GM12878 (cell line): ENCODE data around the gene VEPH1. TPM values are rescaled to one million over a fixed set of nuclear protein-coding genes. Genes with fewer than 3 reads are reported as not detected.

Experiments
- ATAC-seq: fragments of 200-7000 bp; cut with Tn5 transposase; 3 replicates; pipeline ENCODE4 v1.9.1; 2020; ENCODE audit warnings: mild to moderate bottlenecking, moderate library complexity
- BruUV-seq: library from RNA; stranded (reverse); fragments of 400-500 nt; replicated peaks from 2 replicates; lab custom pipeline; 2021; lab: Mats Ljungman, UMichigan
- CTCF ChIA-PET: fragments of 300-600 bp; sonication (Branson Sonifier 250); formaldehyde crosslinking; extraction: SDS; loops from one replicate; lab custom pipeline; 2021; ENCODE audit warnings: inconsistent platforms; lab: Yijun Ruan, JAX
- POLR2A ChIA-PET: fragments of 350-600 bp; formaldehyde crosslinking; extraction: SDS; loops from one replicate; lab custom pipeline; 2021; ENCODE audit warnings: inconsistent platforms; lab: Charles Lee
- RAD21 ChIA-PET: fragments of 300-600 bp; sonication (Branson Sonifier 250); formaldehyde crosslinking; loops from one replicate; lab custom pipeline; 2023; ENCODE audit warnings: antibody characterized with exemption; ENCODE audit not compliant: unreplicated experiment; lab: Charles Lee
- SMC1A ChIA-PET: fragments of 300-600 bp; sonication (Branson Sonifier 250); formaldehyde crosslinking; loops from one replicate; lab custom pipeline; 2023; ENCODE audit not compliant: unreplicated experiment, uncharacterized antibody; lab: Charles Lee
- DNase-seq: peaks from one replicate; pipeline ENCODE4 v3.0.0-alpha.2; 2011; ENCODE audit warnings: low read depth, low spot score
- FAIRE-seq: peaks from 3 replicates; lab custom pipeline; 2011; peaks lifted over from hg19 to GRCh38; lab: Jason Lieb, UNC
- H2AFZ ChIP-seq: 2 replicates; pipeline ENCODE4 v1.6.0; 2011; ENCODE audit warnings: low read depth, low read length, control low read depth; ENCODE audit not compliant: control insufficient read depth
- H3K27ac ChIP-seq: 2 replicates; pipeline ENCODE4 v1.5.1; 2011; ENCODE audit warnings: control low read depth; ENCODE audit not compliant: control insufficient read depth, insufficient read depth
- H3K27me3 ChIP-seq, 2 experiments: replicated peaks in 1 of 2; 2 replicates each; pipeline versions ENCODE4 v1.6.0 to v1.6.1; 2011; ENCODE audit warnings: low read length in 1 of 2; ENCODE audit not compliant: control insufficient read depth in 2 of 2, insufficient read depth in 2 of 2
- H3K36me3 ChIP-seq, 2 experiments: 2 replicates each; pipeline ENCODE4 v1.5.1; 2011; ENCODE audit warnings: low read length in 1 of 2; ENCODE audit not compliant: control insufficient read depth in 2 of 2, insufficient read depth in 2 of 2
- H3K4me1 ChIP-seq: 2 replicates; pipeline ENCODE4 v1.6.1; 2011; ENCODE audit warnings: mild to moderate bottlenecking, low read length, moderate library complexity, mixed read lengths; ENCODE audit not compliant: control insufficient read depth, insufficient read depth
- H3K4me2 ChIP-seq: 2 replicates; pipeline ENCODE4 v1.6.0; 2011; ENCODE audit warnings: control low read depth; ENCODE audit not compliant: control insufficient read depth, insufficient read depth
- H3K4me3 ChIP-seq: fragments of 200-600 bp; sonication (generic); 2 replicates; pipeline ENCODE4 v1.5.1; 2016
- H3K79me2 ChIP-seq: 2 replicates; pipeline ENCODE4 v1.6.0; 2011; ENCODE audit warnings: low read length; ENCODE audit not compliant: control insufficient read depth, insufficient read depth
- H3K9ac ChIP-seq: 2 replicates; pipeline ENCODE4 v1.8.0; 2011; ENCODE audit warnings: low read length, control low read depth, mixed read lengths; ENCODE audit not compliant: control insufficient read depth, insufficient read depth
- H3K9me3 ChIP-seq: replicated peaks from 3 replicates; pipeline ENCODE4 v1.5.1; 2011; ENCODE audit warnings: mild to moderate bottlenecking, low read length; ENCODE audit not compliant: control insufficient read depth, insufficient read depth
- H4K20me1 ChIP-seq: 2 replicates; pipeline ENCODE4 v1.6.0; 2011; ENCODE audit not compliant: control insufficient read depth, insufficient read depth
- EGR1 ChIP-seq, 2 experiments: IDR thresholded peaks; 1 replicate in 1 of 2; 2 replicates in 1 of 2; pipeline ENCODE4 v1.6.1; 2011 to 2012; ENCODE audit warnings: low read depth in 2 of 2, low read length in 2 of 2, borderline replicate concordance in 1 of 2, mild to moderate bottlenecking in 1 of 2, moderate library complexity in 1 of 2
- FOXK2 ChIP-seq: fragments of 450-650 bp; IDR thresholded peaks from 2 replicates; pipeline ENCODE4 v1.6.1; 2017; ENCODE audit warnings: mild to moderate bottlenecking, moderate library complexity
- HCFC1 ChIP-seq: fragments of 150-350 bp; IDR thresholded peaks from 2 replicates; pipeline ENCODE4 v1.6.1; 2014; ENCODE audit warnings: low read length
- IKZF1 ChIP-seq: fragments of 450-650 bp; conservative IDR thresholded peaks from 2 replicates; pipeline ENCODE4 v1.6.1; 2017; ENCODE audit warnings: antibody characterized with exemption, mild to moderate bottlenecking
- KAT2A ChIP-seq: conservative IDR thresholded peaks from 2 replicates; pipeline ENCODE4 v1.6.1; 2011; ENCODE audit warnings: low read depth, low read length; ENCODE audit not compliant: control insufficient read depth
- LARP7 ChIP-seq: fragments of 450-650 bp; IDR thresholded peaks from 2 replicates; pipeline ENCODE4 v1.6.1; 2017; ENCODE audit warnings: mild to moderate bottlenecking
- MXI1 ChIP-seq: fragments of 150-350 bp; IDR thresholded peaks from 2 replicates; pipeline ENCODE4 v1.6.1; 2011; ENCODE audit warnings: low read depth, mild to moderate bottlenecking, inconsistent platforms, low read length, improper control_type of control experiment
- SMAD5 ChIP-seq: IDR thresholded peaks from 2 replicates; pipeline ENCODE4 v1.6.1; 2016; ENCODE audit warnings: antibody characterized with exemption, low read depth
- SUPT20H ChIP-seq: IDR thresholded peaks from 2 replicates; pipeline ENCODE4 v1.6.1; 2011; ENCODE audit warnings: low read depth, mild to moderate bottlenecking, low read length, moderate library complexity, borderline replicate concordance; ENCODE audit not compliant: control insufficient read depth
- WGBS: methylation state at CpG from one replicate; pipeline ENCODE4 v1.1.6; 2016; ENCODE audit warnings: low lambda C conversion rate; ENCODE audit not compliant: insufficient replicate concordance, insufficient coverage; ENCODE audit errors: missing lambda C conversion rate; 5-methylcytosine and 5-hydroxymethylcytosine counted together
- in situ Hi-C: fragments of 300-500 bp; cut with MboI; formaldehyde crosslinking; loops from 9 replicates; pipeline ENCODE4 v1.14.3; 2018; ENCODE audit warnings: mixed read lengths
- intact Hi-C: fragments of 100-400 bp; cut with micrococcal nuclease; formaldehyde crosslinking; loops from one replicate; pipeline ENCODE4 v1.14.2; 2022; ENCODE audit not compliant: unreplicated experiment
- polyA plus RNA-seq, 11 experiments: library from polyadenylated mRNA; depleted of rRNA in 4 of 11; unstranded in 6 of 11; stranded (reverse) in 5 of 11; fragments of >200 nt; fragmentation: Nextera tagmentation in 4 of 11; fragmentation: Illumina TruSeq in 1 of 11; extraction: Ambion mirVana in 4 of 11; extraction: Trizol in 1 of 11; gene quantifications; 1 replicate in 1 of 11; 2 replicates in 10 of 11; pipeline versions ENCODE4 v1.2.1 to v1.2.3, GENCODE V29; 2011 to 2016; ENCODE audit warnings: inconsistent platforms in 2 of 11, missing spikeins in 2 of 11, low read depth in 1 of 11
- total RNA-seq, 4 experiments: library from RNA; depleted of rRNA in 3 of 4; stranded (reverse); fragments of >200 nt in 3 of 4; fragmentation: Illumina TruSeq in 1 of 4; extraction: Trizol in 1 of 4; gene quantifications; 2 replicates each; pipeline versions ENCODE4 v1.2.1 to v1.2.3, GENCODE V29; 2013 to 2021
- TF ChIP-seq, protein P1 (sequence below): fragments of 450-650 bp; IDR thresholded peaks from 2 replicates; pipeline ENCODE4 v1.6.1; 2017; ENCODE audit warnings: mild to moderate bottlenecking, moderate library complexity
- TF ChIP-seq, protein P2 (sequence below): fragments of 450-650 bp; conservative IDR thresholded peaks from 2 replicates; pipeline ENCODE4 v1.6.1; 2017; ENCODE audit warnings: mild to moderate bottlenecking, moderate library complexity
- TF ChIP-seq, protein P3 (sequence below): fragments of 450-650 bp; IDR thresholded peaks from 2 replicates; pipeline ENCODE4 v1.6.1; 2017; ENCODE audit warnings: antibody characterized with exemption, mild to moderate bottlenecking, moderate library complexity

Gene VEPH1
- total and polyA plus RNA-seq, 10 of the 15 experiments (the other 5 are each of a cell fraction or from before 2014, with no cell fraction given): 0.04 to 0.26 (median 0.17) TPM; not detected in 7

GRCh38 chr3:157376603-157377300 is 126.5 kb downstream of the VEPH1 start:
- Histone ChIP-seq H3K4me3 (no peak overlapping the region), H3K9me3 (no peaks in the 10 kb centered on the region), H2AFZ (no peak overlapping the region), H3K27me3 (no peaks in the 10 kb centered on the region), H3K36me3 (no peaks in the 10 kb centered on the region), H4K20me1 (no peaks in the 10 kb centered on the region), H3K27ac (no peak overlapping the region), H3K4me1 (no peaks in the 10 kb centered on the region), H3K79me2 (no peaks in the 10 kb centered on the region), H3K4me2 (no peak overlapping the region), H3K9ac (no peak overlapping the region)
- no peak for DNase-seq
- in situ Hi-C loops (no loop called here), intact Hi-C loops (no loop called here)
- RAD21 ChIA-PET: no interaction called here
- SMC1A ChIA-PET: no interaction called here
- POLR2A ChIA-PET: no interaction called here
- TF ChIP-seq, protein P1, sequence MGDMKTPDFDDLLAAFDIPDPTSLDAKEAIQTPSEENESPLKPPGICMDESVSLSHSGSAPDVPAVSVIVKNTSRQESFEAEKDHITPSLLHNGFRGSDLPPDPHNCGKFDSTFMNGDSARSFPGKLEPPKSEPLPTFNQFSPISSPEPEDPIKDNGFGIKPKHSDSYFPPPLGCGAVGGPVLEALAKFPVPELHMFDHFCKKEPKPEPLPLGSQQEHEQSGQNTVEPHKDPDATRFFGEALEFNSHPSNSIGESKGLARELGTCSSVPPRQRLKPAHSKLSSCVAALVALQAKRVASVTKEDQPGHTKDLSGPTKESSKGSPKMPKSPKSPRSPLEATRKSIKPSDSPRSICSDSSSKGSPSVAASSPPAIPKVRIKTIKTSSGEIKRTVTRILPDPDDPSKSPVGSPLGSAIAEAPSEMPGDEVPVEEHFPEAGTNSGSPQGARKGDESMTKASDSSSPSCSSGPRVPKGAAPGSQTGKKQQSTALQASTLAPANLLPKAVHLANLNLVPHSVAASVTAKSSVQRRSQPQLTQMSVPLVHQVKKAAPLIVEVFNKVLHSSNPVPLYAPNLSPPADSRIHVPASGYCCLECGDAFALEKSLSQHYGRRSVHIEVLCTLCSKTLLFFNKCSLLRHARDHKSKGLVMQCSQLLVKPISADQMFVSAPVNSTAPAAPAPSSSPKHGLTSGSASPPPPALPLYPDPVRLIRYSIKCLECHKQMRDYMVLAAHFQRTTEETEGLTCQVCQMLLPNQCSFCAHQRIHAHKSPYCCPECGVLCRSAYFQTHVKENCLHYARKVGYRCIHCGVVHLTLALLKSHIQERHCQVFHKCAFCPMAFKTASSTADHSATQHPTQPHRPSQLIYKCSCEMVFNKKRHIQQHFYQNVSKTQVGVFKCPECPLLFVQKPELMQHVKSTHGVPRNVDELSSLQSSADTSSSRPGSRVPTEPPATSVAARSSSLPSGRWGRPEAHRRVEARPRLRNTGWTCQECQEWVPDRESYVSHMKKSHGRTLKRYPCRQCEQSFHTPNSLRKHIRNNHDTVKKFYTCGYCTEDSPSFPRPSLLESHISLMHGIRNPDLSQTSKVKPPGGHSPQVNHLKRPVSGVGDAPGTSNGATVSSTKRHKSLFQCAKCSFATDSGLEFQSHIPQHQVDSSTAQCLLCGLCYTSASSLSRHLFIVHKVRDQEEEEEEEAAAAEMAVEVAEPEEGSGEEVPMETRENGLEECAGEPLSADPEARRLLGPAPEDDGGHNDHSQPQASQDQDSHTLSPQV: no peak
- TF ChIP-seq KAT2A (no peak), MXI1 (no peak), SMAD5 (no peak), FOXK2 (no peak), EGR1 (IDR thresholded peaks at IDR 0.05; ENCODE audit: borderline replicate concordance in 1 of 2, low read depth in 2 of 2, low read length in 2 of 2) (no peak), IKZF1 (no peak), LARP7 (no peak), HCFC1 (no peak), SUPT20H (no peak)
- TF ChIP-seq, protein P2, sequence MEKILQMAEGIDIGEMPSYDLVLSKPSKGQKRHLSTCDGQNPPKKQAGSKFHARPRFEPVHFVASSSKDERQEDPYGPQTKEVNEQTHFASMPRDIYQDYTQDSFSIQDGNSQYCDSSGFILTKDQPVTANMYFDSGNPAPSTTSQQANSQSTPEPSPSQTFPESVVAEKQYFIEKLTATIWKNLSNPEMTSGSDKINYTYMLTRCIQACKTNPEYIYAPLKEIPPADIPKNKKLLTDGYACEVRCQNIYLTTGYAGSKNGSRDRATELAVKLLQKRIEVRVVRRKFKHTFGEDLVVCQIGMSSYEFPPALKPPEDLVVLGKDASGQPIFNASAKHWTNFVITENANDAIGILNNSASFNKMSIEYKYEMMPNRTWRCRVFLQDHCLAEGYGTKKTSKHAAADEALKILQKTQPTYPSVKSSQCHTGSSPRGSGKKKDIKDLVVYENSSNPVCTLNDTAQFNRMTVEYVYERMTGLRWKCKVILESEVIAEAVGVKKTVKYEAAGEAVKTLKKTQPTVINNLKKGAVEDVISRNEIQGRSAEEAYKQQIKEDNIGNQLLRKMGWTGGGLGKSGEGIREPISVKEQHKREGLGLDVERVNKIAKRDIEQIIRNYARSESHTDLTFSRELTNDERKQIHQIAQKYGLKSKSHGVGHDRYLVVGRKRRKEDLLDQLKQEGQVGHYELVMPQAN: no peak
- TF ChIP-seq, protein P3, sequence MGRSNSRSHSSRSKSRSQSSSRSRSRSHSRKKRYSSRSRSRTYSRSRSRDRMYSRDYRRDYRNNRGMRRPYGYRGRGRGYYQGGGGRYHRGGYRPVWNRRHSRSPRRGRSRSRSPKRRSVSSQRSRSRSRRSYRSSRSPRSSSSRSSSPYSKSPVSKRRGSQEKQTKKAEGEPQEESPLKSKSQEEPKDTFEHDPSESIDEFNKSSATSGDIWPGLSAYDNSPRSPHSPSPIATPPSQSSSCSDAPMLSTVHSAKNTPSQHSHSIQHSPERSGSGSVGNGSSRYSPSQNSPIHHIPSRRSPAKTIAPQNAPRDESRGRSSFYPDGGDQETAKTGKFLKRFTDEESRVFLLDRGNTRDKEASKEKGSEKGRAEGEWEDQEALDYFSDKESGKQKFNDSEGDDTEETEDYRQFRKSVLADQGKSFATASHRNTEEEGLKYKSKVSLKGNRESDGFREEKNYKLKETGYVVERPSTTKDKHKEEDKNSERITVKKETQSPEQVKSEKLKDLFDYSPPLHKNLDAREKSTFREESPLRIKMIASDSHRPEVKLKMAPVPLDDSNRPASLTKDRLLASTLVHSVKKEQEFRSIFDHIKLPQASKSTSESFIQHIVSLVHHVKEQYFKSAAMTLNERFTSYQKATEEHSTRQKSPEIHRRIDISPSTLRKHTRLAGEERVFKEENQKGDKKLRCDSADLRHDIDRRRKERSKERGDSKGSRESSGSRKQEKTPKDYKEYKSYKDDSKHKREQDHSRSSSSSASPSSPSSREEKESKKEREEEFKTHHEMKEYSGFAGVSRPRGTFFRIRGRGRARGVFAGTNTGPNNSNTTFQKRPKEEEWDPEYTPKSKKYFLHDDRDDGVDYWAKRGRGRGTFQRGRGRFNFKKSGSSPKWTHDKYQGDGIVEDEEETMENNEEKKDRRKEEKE: no peak
- FAIRE-seq: no peak
- no TSS peak for BruUV-seq
- 0% methylated on average over 5 of the region's 5 CpGs for WGBS
- CTCF ChIA-PET: no interaction called here
- ATAC-seq: no peak
